Caco-2 (cell line): ENCODE measurements around the gene USP10. TPM values are rescaled to one million over a fixed set of nuclear protein-coding genes. Genes with fewer than 3 reads are reported as not detected.

ENCODE experiments used
- BruUV-seq: library from RNA; stranded (reverse); fragments of 400-500 nt; replicated peaks from 2 replicates; lab custom pipeline; 2021; lab: Mats Ljungman, UMichigan
- CTCF ChIA-PET: fragments of 300-600 bp; sonication (Branson Sonifier 250); formaldehyde crosslinking; loops from one replicate; lab custom pipeline; 2022; ENCODE audit warnings: antibody characterized with exemption; lab: Charles Lee
- POLR2A ChIA-PET: fragments of 300-600 bp; sonication (Branson Sonifier 250); formaldehyde crosslinking; loops from one replicate; lab custom pipeline; 2022; ENCODE audit warnings: antibody characterized with exemption; lab: Charles Lee
- DNase-seq, 2 experiments: peaks; one replicate each; pipeline versions ENCODE4 v3.0.0 to v3.0.0-alpha.2; 2020 to 2022
- H3K27me3 ChIP-seq: replicated peaks from 2 replicates; pipeline ENCODE4 v1.6.0; 2011; ENCODE audit warnings: low read length; ENCODE audit not compliant: control insufficient read depth, insufficient read depth
- H3K36me3 ChIP-seq: 2 replicates; pipeline ENCODE4 v1.5.1; 2011; ENCODE audit warnings: low read length; ENCODE audit not compliant: control insufficient read depth, insufficient read depth
- H3K4me1 ChIP-seq: fragments of 250-450 bp; sonication (Bioruptor Pico); 2 replicates; pipeline ENCODE4 v1.5.1; 2020; ENCODE audit warnings: mild to moderate bottlenecking
- H3K4me3 ChIP-seq: 2 replicates; pipeline ENCODE4 v1.5.1; 2011; ENCODE audit warnings: low read depth, mild to moderate bottlenecking, control low read depth, low read length
- H3K9me3 ChIP-seq: fragments of 250-450 bp; sonication (Bioruptor Pico); 2 replicates; pipeline ENCODE4 v1.5.1; 2020; ENCODE audit warnings: mild to moderate bottlenecking, moderate library complexity
- H3K27ac Mint-ChIP-seq: one replicate; pipeline ENCODE4 v1.8.0; 2022; ENCODE audit warnings: mixed read lengths; ENCODE audit not compliant: unreplicated experiment
- H3K27me3 Mint-ChIP-seq: one replicate; pipeline ENCODE4 v1.8.0; 2022; ENCODE audit warnings: mixed read lengths; ENCODE audit not compliant: insufficient read depth, unreplicated experiment
- H3K36me3 Mint-ChIP-seq: one replicate; pipeline ENCODE4 v1.8.0; 2022; ENCODE audit warnings: mild to moderate bottlenecking, mixed read lengths; ENCODE audit not compliant: insufficient read depth, unreplicated experiment
- H3K4me1 Mint-ChIP-seq: one replicate; pipeline ENCODE4 v1.8.0; 2022; ENCODE audit warnings: low read depth, mixed read lengths; ENCODE audit not compliant: unreplicated experiment
- H3K4me3 Mint-ChIP-seq: one replicate; pipeline ENCODE4 v1.8.0; 2022; ENCODE audit warnings: mild to moderate bottlenecking, moderate library complexity, mixed read lengths; ENCODE audit not compliant: unreplicated experiment
- H3K9me3 Mint-ChIP-seq: one replicate; pipeline ENCODE4 v1.8.0; 2022; ENCODE audit warnings: mixed read lengths; ENCODE audit not compliant: unreplicated experiment
- CTCF ChIP-seq, 2 experiments: fragments of 200-600 bp in 1 of 2; IDR thresholded peaks; 1 replicate in 1 of 2; 2 replicates in 1 of 2; pipeline versions ENCODE4 v1.5.1 to v1.8.0; 2011 to 2022; ENCODE audit warnings: antibody characterized with exemption in 1 of 2, control low read depth in 1 of 2, inconsistent platforms in 1 of 2, low read depth in 1 of 2, low read length in 1 of 2, mild to moderate bottlenecking in 1 of 2, moderate library complexity in 1 of 2; ENCODE audit not compliant: insufficient read depth in 1 of 2, severe bottlenecking in 1 of 2, unreplicated experiment in 1 of 2
- intact Hi-C: fragments of 100-400 bp; cut with micrococcal nuclease; formaldehyde crosslinking; loops from one replicate; pipeline ENCODE4 v1.10.0; 2022; ENCODE audit not compliant: unreplicated experiment
- total RNA-seq: library from RNA; stranded (reverse); gene quantifications from 2 replicates; pipeline ENCODE4 v1.2.3, GENCODE V29; 2022

USP10 gene
- total RNA-seq, 1 experiment from 2014 or later = 147 TPM

- intact Hi-C loops = no loop called here
- TSS peak; percentile 0 for BruUV-seq
- Histone ChIP-seq H3K4me3 (no peak overlapping the region), H3K27me3 (no peaks in the 10 kb centered on the region), H3K36me3 (no peaks in the 10 kb centered on the region; the same call in 1 of the 2 replicates), H3K4me1 (peaks cover 31% of the 10 kb centered on the region), H3K9me3 (no peaks in the 10 kb centered on the region)
- no peak for TF ChIP-seq CTCF (IDR thresholded peaks at IDR 0.05; ENCODE audit: insufficient read depth in 1 of 2, low read depth in 1 of 2, low read length in 1 of 2, severe bottlenecking in 1 of 2, unreplicated experiment in 1 of 2)
- ChIA-PET POLR2A (no interaction called here), CTCF (interaction anchor here (1.0 to 1.2 kb wide), 2 partner anchors 22 to 35 kb away, joined by 3 to 5 read pairs; no protein-coding TSS in a partner anchor)
- H3K9me3 Mint-ChIP-seq = no peaks in the 10 kb centered on the region
- DNase-seq = no peak
- H3K36me3 Mint-ChIP-seq = peaks cover 25% of the 10 kb centered on the region
- H3K27ac Mint-ChIP-seq = no peak overlapping the region
- H3K4me3 Mint-ChIP-seq = no peak overlapping the region
- H3K27me3 Mint-ChIP-seq = no peaks in the 10 kb centered on the region
- peaks cover 25% of the 10 kb centered on the region for H3K4me1 Mint-ChIP-seq
These were observed 3.9 kb downstream of the USP10 start for GRCh38 chr16:84703681-84704080.

GRCh38 chr16:84704253-84704652, 4.5 kb downstream of the USP10 start:
- TF ChIP-seq CTCF (IDR thresholded peaks at IDR 0.05; ENCODE audit: insufficient read depth in 1 of 2, low read depth in 1 of 2, low read length in 1 of 2, severe bottlenecking in 1 of 2, unreplicated experiment in 1 of 2) = no peak
- H3K9me3 ChIP-seq = no peaks in the 10 kb centered on the region
- no peaks in the 10 kb centered on the region for H3K27me3 ChIP-seq
- CTCF ChIA-PET = interaction anchor here (1.0 kb wide), 1 partner anchor 34 kb away, joined by 3 read pairs; no protein-coding TSS in a partner anchor
- Mint-ChIP-seq H3K27ac (no peak overlapping the region), H3K36me3 (peaks cover 26% of the 10 kb centered on the region), H3K4me3 (no peak overlapping the region), H3K27me3 (no peaks in the 10 kb centered on the region), H3K4me1 (peaks cover 29% of the 10 kb centered on the region), H3K9me3 (no peaks in the 10 kb centered on the region)
- no peaks in the 10 kb centered on the region; the same call in 1 of the 2 replicates for H3K36me3 ChIP-seq
- no peak for DNase-seq
- peaks cover 30% of the 10 kb centered on the region for H3K4me1 ChIP-seq
- POLR2A ChIA-PET = no interaction called here
- intact Hi-C loops = no loop called here
- no TSS peak for BruUV-seq
- no peak overlapping the region for H3K4me3 ChIP-seq

- H3K4me1 Mint-ChIP-seq = peaks cover 35% of the 10 kb centered on the region
- BruUV-seq = no TSS peak
- no peaks in the 10 kb centered on the region for H3K27me3 Mint-ChIP-seq
- DNase-seq = no peak
- no peaks in the 10 kb centered on the region for H3K27me3 ChIP-seq
- no peaks in the 10 kb centered on the region; the same call in 1 of the 2 replicates for H3K36me3 ChIP-seq
- no peaks in the 10 kb centered on the region for H3K9me3 Mint-ChIP-seq
- POLR2A ChIA-PET = no interaction called here
- H3K9me3 ChIP-seq = no peaks in the 10 kb centered on the region
- H3K4me3 ChIP-seq = no peak overlapping the region
- no peak for TF ChIP-seq CTCF (IDR thresholded peaks at IDR 0.05; ENCODE audit: insufficient read depth in 1 of 2, low read depth in 1 of 2, low read length in 1 of 2, severe bottlenecking in 1 of 2, unreplicated experiment in 1 of 2)
- CTCF ChIA-PET = no interaction called here
- H3K36me3 Mint-ChIP-seq = peaks cover 26% of the 10 kb centered on the region
- H3K4me1 ChIP-seq = peaks cover 22% of the 10 kb centered on the region
- no peak overlapping the region for H3K27ac Mint-ChIP-seq
- H3K4me3 Mint-ChIP-seq = no peak overlapping the region
- intact Hi-C loops = no loop called here
These were observed 7.1 kb downstream of the USP10 start for GRCh38 chr16:84706856-84707255.
